Uterus (tissue), 4 donors: Measurements from ENCODE around the gene DLG1. TPM values are rescaled to one million over a fixed set of nuclear protein-coding genes. Genes with fewer than 3 reads are reported as not detected.

ENCODE experiments used
- DNase-seq, 2 donors: peaks; one replicate each; pipeline ENCODE4 v3.0.0-alpha.2; 2019 to 2020
- H3K27ac ChIP-seq, 2 donors: fragments of 200-600 bp; sonication (generic); 1 replicate in 1 of 2; 2 replicates in 1 of 2; pipeline ENCODE4 v1.5.1; 2016 to 2018
- H3K27me3 ChIP-seq, 2 donors: fragments of 200-600 bp; sonication (generic); one replicate each; pipeline ENCODE4 v1.5.1; 2018 to 2019; ENCODE audit warnings: control low read depth in 1 of 2
- H3K36me3 ChIP-seq, 2 donors: fragments of 200-600 bp; sonication (generic); one replicate each; pipeline ENCODE4 v1.5.1; 2019; ENCODE audit warnings: control low read depth in 1 of 2
- H3K4me1 ChIP-seq, 2 donors: fragments of 200-600 bp; sonication (generic); one replicate each; pipeline ENCODE4 v1.5.1; 2018 to 2019; ENCODE audit warnings: control low read depth in 1 of 2
- H3K4me3 ChIP-seq, 2 donors: fragments of 200-600 bp; sonication (generic); 1 replicate in 1 of 2; 2 replicates in 1 of 2; pipeline ENCODE4 v1.5.1; 2018 to 2019; ENCODE audit warnings: mild to moderate bottlenecking in 1 of 2
- H3K9me3 ChIP-seq, 2 donors: fragments of 200-600 bp; sonication (generic); one replicate each; pipeline ENCODE4 v1.5.1; 2019; ENCODE audit warnings: control low read depth in 1 of 2
- CTCF ChIP-seq, 4 experiments: fragments of 200-600 bp in 2 of 4; fragments of 450-650 bp in 2 of 4; sonication (generic) in 2 of 4; IDR thresholded peaks; one replicate each; pipeline ENCODE4 v1.5.1; 2016 to 2019; ENCODE audit warnings: antibody characterized with exemption in 4 of 4, mild to moderate bottlenecking in 2 of 4, moderate library complexity in 1 of 4
- POLR2A ChIP-seq, 2 donors: fragments of 450-650 bp; IDR thresholded peaks; one replicate each; pipeline ENCODE4 v1.6.1; 2016; ENCODE audit warnings: antibody characterized with exemption in 2 of 2, mild to moderate bottlenecking in 1 of 2, moderate library complexity in 1 of 2
- intact Hi-C: fragments of 100-400 bp; cut with DNase I; formaldehyde crosslinking; loops from one replicate; pipeline ENCODE4 v1.15.1; 2023; ENCODE audit warnings: low total_unique reads
- total RNA-seq, 4 donors: library from RNA; depleted of rRNA in 3 of 4; stranded (reverse); fragments of >200 nt in 3 of 4; gene quantifications; one replicate each; pipeline versions ENCODE4 v1.1.0 to v1.2.4, GENCODE V29; 2014 to 2023
- donor health status: DM: yes; HTN: yes; CAD: no.

The DLG1 gene
- total RNA-seq, 4 donors from 2014 or later: 24.1 to 139 (median 82.9) TPM

- H3K27ac ChIP-seq: no peak overlapping the region
- DNase-seq: no peak
- no peaks in the 10 kb centered on the region for H3K27me3 ChIP-seq
- H3K9me3 ChIP-seq: no peaks in the 10 kb centered on the region
- TF ChIP-seq POLR2A (IDR thresholded peaks at IDR 0.05) (no peak), CTCF (IDR thresholded peaks at IDR 0.05) (no peak)
- intact Hi-C loops: no loop called here
- H3K4me1 ChIP-seq: peaks cover 0 to 6% of the 10 kb centered on the region in 2 donors
- no peaks in the 10 kb centered on the region for H3K36me3 ChIP-seq
- H3K4me3 ChIP-seq: no peak overlapping the region
Observed at GRCh38 chr3:197026481-197026866, 271.9 kb downstream of the DLG1 start.

- TF ChIP-seq CTCF (IDR thresholded peaks at IDR 0.05) (no peak), POLR2A (IDR thresholded peaks at IDR 0.05) (no peak)
- no peak overlapping the region for H3K4me3 ChIP-seq
- peaks cover 0 to 2% of the 10 kb centered on the region in 2 donors for H3K4me1 ChIP-seq
- DNase-seq: no peak
- H3K27me3 ChIP-seq: no peaks in the 10 kb centered on the region
- no peaks in the 10 kb centered on the region for H3K36me3 ChIP-seq
- H3K9me3 ChIP-seq: no peaks in the 10 kb centered on the region
- no peak overlapping the region for H3K27ac ChIP-seq
- intact Hi-C loops: no loop called here
Observed at GRCh38 chr3:197025736-197026480, 272.5 kb downstream of the DLG1 start.

GRCh38 chr3:197024881-197025735, 273.3 kb downstream of the DLG1 start:
- H3K27me3 ChIP-seq: no peaks in the 10 kb centered on the region
- no peak overlapping the region for H3K27ac ChIP-seq
- H3K9me3 ChIP-seq: no peaks in the 10 kb centered on the region
- no peak overlapping the region for H3K4me3 ChIP-seq
- TF ChIP-seq CTCF (IDR thresholded peaks at IDR 0.05): no peak
- no peak for TF ChIP-seq POLR2A (IDR thresholded peaks at IDR 0.05)
- H3K4me1 ChIP-seq: no peaks in the 10 kb centered on the region
- intact Hi-C loops: no loop called here
- H3K36me3 ChIP-seq: no peaks in the 10 kb centered on the region
- no peak for DNase-seq

GRCh38 chr3:197023998-197024651, 274.3 kb downstream of the DLG1 start:
- intact Hi-C loops: no loop called here
- no peak for TF ChIP-seq POLR2A (IDR thresholded peaks at IDR 0.05)
- no peak for TF ChIP-seq CTCF (IDR thresholded peaks at IDR 0.05)

More at GRCh38 chr3:197023998-197024651, 274.3 kb downstream of the DLG1 start:
- no peaks in the 10 kb centered on the region for H3K4me1 ChIP-seq
- no peaks in the 10 kb centered on the region for H3K9me3 ChIP-seq
- no peak overlapping the region for H3K27ac ChIP-seq
- H3K4me3 ChIP-seq: no peak overlapping the region
- H3K27me3 ChIP-seq: no peaks in the 10 kb centered on the region
- H3K36me3 ChIP-seq: no peaks in the 10 kb centered on the region
- DNase-seq: no peak
